GM21528 (cell line): Measurements from ENCODE around the gene ZNF543.
A peak's percentile ranks its signal among the peaks of the same experiment; 100 is the strongest.
"Not testable (repeated sequence)": the region's sequence is repeated elsewhere in the genome, so short reads cannot be mapped to it uniquely, and the experiment has no call there.

ENCODE experiments used
- ATAC-seq: cut with Tn5 transposase; IDR thresholded peaks from one replicate; pipeline ENCODE4 v1.9.1; 2021; ENCODE audit warnings: mild to moderate bottlenecking, moderate library complexity; ENCODE audit not compliant: unreplicated experiment, low FRiP score

Gene ZNF543

DNA sequence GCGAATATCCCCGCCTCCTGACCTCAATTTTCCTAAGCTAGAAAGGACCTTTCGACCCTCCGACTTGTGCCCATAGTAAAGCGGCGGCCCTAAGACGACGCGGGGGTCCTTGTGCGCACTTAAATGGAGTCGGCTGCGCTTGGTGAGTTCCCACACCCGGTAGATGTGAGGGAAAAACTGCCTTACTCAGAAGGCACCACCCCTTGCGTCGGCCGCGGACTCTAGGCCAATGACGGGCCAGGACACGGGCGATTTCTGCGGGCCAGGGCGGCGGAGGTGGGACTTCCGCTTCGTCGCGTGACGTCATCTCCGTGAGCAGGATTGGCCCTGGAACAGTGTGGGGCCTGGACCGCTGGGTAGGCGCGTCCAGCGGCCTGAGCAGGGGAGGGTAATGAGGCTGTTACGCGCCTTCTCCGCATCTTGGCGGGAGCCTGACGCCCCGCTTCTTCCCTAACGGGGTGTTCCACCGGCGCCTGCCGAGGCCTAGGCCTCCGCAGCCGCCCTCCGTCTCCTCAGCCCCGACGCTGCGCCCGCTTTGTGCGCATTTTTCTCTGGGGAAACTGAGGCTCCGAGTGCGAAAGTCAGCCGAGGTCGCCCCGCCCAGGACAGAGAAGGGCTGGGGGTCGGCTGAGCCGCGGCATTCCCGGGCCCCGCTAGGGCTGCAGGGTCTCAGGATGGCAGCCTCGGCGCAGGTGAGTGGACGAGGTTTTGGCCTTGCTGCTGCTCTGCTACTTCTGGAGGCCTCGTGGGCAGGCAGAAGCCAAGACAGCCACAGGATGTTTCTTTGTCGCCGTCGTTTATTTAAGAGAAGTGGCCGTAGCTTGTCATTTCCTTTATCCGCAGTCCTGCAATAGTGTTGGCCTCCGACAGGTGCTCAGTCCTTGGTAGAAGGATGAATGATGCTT, at the start of gene ZNF543:
ZNF543 (plus strand) TSS at position 293 of the 905 bp plus-strand sequence; CDS start at position 675, 382 bp downstream.
- peak; percentile 96 for ATAC-seq

DNA sequence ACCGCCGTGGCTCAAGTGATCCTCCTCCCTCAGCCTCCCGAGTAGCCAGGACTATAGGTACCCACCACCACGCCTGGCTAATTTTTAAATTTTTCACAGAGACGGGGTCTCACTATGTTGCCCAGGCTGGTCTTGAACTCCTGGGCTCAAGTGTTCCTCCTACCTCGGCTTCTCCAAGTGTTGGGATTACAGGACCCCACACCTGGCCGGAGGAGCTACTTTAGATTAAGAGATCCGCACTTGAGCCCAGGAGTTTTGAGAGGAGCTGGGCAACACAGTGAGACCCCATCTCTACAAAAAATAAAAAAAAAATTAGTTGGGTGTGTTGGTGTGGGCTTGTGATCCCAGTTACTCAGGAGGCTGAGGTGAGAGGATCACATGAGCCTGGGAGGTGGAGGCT, 49.0 kb upstream of the ZNF543 start:
- no peak for ATAC-seq

DNA sequence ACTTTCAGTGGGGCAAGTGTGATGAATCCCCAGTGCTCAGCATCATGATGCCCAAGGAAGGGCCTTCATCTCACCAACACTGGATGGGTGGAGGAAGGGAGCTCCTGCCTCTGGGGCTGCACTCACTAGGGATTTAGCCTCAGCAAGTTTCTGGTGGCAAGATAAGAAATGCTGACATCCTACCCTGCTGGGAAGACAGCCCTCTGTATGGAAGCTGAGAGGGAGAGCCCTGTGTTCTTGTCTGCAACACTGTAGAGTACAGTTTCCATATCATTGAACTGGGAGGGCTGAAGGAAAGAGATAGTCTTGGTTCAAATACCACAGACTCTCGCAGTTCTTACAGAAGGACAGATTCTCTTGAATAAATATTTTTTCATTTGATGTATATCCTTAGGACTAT, 47.3 kb upstream of the ZNF543 start:
- no peak for ATAC-seq

DNA sequence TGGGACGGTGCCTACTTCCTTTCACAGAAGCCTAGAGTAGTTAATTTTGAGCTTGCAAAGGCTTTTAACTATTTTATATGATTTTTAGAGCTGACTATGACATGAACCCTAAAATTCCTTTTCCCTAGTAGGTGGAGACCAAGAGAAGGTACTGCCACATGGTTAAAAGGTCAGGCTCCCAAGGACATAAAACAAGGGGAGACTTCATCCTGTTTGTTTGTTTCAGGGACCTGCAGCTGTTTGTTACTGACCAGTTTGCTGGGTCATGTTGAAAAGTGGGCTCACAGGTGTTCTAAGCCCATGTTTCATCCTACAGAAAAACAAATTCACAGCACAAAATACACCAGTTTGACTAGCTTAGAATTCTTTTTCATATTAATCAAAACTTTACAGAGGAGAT, 43.8 kb upstream of the ZNF543 start:
- ATAC-seq, result no peak

DNA sequence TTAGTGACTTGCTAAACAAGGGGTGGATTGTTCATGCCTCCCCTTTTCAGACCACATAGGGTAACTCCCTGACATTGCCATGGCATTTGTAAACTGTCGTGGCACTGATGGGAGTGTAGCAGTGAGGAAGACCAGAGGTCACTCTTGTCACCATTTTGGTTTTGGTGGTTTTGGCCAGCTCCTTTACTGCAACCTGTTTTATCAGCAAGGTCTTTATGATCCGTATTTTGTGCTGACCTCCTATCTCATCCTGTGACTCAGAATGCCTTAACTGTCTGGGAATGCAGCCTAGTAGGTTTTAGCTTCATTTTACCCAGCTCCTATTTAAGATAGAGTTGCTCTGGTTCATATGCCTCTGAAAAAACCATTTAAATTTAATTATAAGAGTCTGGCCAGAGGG, 41.8 kb upstream of the ZNF543 start:
- not testable (repeated sequence) for ATAC-seq

DNA sequence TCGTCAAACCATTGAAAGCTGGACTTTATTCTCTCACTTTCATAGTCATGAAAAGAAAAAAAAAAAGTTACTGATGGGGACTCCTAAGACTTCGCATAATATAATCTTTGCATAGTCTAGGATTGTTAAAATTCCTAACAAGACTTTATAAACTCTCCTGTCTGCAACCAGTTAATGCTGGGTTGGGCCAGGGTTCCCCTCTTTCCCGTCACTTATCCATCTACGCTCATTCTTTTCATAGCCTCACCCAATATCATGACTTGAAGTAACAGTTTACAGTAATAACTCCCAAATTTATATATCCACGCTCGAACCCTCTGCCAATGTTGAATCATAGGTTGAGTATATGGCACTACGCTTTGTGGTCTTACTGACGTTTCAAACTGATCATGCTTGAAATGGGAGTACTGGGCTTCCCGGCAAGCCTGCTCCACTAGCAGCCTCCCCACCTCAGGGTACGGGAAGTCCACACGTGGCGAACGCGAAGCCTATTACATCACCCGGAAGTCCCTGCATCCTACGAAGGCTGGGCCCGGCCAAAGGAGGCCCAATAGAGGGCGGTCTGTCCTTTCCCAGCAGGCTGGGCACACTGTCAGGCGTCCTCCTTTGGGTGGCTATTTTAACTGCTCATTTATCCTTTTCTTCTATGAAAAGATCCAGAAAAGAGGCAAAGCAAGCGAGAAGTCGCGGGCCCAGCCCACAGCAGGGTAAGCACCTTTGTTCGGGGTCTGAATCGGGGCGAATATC, 40.7 kb upstream of the ZNF543 start:
- peak; percentile 72 for ATAC-seq

DNA sequence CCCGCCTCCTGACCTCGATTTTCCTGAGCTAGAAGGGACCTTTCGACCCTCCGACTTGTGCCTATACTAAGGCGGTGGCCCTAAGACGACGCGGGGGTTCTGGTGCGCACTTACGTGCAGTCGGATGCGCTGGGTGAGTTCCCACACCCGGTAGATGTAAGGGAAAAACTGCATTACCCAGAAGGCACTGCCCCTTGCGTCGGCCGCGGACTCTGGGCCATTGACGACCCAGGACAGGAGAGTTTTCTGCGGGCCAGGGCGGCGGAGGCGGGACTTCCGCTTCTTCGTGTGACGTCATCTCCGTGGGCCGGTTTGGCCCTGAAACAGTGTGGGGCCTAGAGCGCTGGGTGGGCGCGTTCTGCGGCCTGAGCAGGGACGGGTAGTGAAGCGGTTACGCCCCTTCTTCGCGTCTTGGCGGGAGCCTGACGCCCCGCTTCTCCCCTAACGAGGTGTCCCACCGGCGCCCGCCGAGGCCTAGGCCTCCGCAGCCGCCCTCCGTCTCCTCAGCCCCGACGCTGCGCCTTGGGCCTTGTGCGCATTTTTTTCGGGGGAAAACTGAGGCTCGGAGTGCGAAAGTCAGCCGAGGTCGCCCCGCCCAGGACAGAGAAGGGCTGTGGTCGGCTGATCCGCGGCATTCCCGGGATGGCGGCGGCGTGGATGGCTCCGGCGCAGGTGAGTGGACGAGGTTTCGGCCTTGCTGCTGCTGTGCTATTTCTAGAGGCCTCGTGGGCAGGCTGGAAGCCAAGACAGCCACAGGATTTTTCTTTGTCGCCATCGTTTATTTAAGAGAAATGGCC, 39.9 kb upstream of the ZNF543 start, which contains the start of gene ZNF460:
ZNF460 (plus strand) TSS at position 321 of the 797 bp plus-strand sequence; CDS start at position 643, 322 bp downstream.
- peak; percentile 74 for ATAC-seq

DNA sequence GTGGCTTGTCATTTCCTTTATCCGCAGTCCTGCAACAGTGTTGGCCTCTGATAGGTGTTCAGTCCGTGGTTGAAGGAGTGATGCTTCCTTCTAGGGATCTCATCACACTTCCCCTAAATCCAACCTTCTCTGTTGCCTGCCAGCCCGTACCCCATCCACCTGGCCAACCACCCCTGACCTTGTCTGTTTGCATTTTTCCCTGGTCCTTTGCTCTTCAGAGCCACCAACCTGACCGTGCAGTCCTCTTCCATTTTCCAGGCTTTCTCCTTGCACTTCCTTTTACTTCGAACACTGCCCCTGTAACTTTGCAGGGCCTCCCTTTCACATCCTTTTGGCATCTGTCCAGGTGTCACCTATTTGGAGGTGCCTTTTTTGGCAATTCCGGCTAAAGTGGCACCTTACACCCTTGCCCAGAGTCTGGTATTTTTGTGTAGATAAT, 39.3 kb upstream of the ZNF543 start:
- ATAC-seq, result peak; percentile 8

DNA sequence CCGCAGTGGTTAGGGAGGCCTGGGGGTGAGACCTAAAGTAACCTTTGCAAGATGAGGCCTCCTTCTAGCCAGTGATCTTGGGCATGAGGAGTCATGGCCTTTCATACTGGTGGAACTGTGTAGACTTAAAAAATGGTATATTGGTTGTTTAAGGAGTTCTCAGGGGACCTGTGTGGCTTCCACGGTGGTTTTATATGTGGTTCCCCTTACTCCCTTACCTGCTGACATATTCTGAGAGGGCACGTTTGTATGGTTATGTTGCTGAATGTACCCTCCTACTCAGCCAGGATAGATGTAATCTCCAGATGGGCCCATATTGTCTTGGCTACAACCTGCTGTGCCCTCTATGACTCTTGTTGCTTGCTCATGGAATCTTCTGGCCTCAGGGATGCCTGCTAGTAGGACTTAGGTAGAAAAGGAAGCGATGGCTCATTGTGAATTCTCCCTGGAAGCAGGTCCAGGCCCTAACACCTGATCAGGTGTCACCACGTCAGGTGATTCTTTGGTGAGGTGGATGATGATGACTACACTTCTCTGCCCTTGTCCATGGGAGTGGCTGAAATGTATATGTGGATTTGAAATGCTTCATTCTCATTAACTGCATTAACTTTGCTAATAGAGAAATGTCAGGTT, 38.1 kb upstream of the ZNF543 start:
- no peak for ATAC-seq

DNA sequence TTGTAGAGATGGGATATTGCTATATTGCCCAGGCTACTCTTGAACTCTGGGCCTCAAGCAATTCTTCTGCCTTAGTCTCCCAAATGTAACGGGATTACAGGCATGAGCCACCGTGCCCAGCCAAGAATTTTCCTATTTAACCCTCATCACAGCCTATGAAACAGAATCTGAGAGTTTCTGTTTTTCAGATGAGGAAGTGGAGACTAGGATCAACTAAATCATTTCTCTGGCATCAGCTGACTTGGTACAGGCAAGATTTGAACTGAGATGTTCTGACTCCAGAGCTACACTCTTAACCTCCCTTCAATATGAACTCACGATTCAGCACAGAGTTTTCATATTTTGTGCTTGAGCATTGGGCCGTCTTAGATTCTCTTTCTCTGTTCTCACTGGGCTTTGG, 31.9 kb upstream of the ZNF543 start:
- no peak for ATAC-seq

DNA sequence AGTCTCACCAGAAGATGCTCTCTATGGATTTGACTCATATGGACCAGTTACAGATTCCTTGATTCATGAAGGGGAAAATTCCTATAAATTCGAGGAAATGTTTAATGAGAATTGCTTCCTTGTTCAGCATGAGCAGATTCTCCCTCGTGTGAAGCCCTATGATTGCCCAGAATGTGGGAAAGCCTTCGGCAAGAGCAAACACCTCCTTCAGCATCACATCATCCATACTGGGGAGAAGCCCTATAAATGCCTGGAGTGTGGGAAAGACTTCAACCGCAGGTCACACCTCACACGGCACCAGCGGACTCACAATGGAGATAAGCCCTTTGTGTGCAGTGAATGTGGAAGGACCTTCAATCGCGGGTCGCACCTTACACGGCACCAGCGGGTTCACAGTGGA, 29.3 kb upstream of the ZNF543 start:
- ATAC-seq, result no peak

DNA sequence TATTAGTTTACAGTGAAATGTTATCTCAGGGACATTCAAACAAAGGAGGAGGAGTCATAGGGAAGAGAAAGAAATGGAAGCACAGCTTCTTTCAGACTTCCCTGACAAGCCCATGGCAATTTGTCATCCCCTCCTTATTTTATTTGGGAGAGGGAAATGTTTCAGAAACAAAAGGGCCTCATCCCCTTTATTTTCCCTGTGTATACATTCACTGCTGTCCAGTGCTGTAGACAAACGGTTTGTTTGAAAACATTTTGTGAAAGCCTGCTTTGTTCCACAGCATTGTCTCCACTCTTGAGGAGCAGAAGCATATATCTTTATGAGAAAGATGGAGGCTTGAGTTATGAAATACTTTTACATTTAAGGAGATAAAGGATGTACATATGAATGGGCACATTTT, 27.7 kb upstream of the ZNF543 start:
- no peak for ATAC-seq

DNA sequence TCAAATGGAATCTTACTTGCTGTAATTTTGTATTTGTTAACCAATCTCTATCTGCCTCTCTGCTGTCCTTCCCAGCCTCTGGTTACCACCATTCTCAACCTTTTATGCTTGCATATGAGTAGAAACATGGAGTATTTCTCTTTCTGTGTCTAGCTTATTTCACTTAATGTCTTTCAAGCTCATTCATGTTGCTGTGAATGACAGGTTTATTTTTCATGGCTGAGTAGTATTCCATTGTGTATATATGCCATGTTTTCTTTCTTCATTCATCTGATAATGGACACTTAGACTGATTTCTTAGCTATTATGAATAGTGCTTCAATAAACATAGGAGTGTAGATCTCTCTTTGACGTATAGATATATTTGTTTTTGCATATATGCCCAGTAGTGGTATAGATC, 26.6 kb upstream of the ZNF543 start:
- ATAC-seq, result no peak

DNA sequence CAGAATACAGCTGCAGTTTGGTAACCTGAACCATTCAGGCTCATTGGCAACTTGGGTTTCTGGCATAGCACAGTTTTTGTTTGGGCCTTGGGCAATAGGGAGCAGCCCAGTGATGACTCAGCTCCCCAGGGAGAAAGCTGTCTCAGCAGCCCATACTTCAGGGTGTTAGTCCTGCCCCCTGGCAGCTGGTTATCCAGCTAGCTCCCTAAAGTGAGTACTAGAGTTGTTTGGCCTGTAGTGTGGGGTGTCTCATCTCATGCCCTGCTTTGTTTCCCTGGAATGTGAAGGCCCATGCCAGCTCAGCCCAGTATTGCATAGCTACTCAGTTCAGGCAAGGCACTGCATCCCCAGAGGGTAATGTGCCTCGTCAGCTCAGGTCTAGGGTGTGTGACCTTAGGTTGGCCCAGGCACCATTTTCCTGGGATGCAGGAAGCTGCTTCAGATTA, 18.2 kb upstream of the ZNF543 start:
- ATAC-seq, result no peak

DNA sequence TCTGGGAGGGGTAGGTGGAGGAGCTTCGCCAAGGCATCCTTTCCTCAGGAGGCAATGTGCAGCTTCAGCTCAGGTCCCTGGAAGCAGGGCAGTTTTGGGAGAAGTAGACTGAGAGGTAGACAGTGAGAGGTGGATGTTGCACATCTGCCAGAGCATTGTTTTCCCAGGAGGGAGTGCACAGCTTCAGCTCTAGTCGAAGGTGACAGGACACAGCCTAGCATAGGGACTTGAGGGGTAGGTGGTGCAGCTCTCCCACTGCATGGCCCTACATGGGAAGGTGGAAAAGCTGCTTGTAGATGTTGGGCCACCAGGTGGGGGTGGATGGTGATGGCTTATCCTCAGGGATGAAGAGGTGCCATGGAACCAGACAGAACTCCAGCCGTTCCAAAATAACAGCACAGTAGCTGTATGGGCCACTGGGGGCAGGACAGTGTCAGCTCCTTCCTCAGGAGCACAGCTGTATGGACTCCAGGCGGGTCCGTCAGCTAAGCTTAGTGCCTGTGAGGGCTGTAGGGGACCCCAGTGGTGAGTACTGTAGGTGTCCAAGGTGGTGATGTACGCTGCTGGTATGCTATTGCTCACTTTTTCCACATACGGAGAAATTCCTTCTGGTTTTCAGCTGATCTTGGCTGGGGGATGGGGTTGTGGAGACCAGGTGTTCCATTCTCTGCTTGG, 17.4 kb upstream of the ZNF543 start:
- no peak for ATAC-seq

DNA sequence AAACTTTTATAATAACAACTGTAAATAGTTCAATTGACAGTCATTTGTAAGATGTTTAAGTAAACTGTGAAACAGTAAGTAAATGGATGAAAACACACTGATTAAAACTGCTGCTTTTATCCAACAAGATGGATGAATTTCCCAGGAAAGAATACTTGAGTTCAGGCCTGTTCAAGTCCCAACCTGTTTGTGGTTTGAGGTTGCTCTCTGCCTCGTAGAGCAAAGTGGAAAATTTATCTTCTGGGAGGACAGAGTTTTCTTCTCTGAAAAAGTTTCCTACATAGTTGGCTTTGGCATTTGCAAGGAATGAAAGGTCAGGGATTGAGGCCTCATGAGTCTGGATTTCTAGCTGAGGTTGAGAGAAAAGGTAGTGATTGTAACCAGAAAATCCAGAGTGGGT, 15.2 kb upstream of the ZNF543 start:
- no peak for ATAC-seq

DNA sequence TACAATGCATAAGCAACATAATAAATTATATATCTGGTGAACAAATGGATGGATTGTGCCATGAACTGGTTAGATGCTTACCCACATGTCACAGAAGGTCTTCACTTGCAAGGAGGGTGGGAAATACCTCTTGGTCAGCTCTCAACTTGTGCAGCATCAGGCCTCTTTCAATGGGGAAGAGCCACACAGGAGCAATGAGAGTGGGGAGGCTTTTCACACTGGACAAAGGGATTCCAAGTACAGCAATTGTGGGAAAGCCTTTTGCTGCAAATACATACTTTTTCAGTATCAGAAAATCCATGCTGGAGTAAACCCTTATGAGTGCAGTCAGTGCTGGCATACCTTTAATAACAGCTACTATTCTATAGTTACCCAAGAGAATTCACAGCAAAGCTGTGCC, 11.8 kb upstream of the ZNF543 start:
- ATAC-seq, result no peak

DNA sequence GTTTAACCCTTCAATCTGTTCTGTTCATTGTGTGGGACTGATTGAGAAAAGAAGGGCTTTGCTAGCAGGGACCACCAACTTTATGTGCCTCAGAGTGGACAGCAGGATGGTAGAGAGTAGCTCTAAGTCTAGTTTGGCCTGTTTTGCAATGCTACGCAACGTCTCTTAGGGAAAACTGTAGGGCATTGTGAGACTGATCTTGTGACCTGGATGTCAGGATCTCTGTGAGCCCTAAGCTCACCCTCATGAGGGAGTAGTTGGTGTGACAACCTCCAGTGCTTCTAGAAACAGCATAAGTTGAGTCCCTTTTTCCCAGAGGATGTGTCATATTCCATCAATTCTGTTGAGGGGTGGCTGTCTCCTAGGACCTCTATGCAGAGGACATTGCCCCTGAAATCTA, 9.5 kb upstream of the ZNF543 start:
- no peak for ATAC-seq

DNA sequence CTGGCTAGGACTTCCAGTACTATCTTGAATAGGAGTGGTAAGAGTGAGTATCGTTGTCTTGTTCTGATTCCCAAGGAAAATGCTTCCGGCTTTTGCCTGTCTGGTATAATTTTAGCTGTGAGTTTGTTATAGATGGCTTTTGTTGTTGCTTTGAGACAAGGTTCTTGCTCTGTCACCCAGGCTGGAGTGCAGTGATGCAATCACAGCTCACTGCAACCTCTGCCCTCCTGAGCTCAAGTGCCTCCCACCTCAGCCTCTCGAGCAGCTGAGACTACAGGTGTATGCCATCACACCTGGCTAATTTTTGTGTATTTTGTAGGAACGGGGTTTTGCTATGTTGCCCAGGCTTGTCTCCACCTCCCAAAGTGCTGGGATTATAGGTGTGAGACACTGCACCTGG, 6.1 kb upstream of the ZNF543 start:
- ATAC-seq, result no peak

DNA sequence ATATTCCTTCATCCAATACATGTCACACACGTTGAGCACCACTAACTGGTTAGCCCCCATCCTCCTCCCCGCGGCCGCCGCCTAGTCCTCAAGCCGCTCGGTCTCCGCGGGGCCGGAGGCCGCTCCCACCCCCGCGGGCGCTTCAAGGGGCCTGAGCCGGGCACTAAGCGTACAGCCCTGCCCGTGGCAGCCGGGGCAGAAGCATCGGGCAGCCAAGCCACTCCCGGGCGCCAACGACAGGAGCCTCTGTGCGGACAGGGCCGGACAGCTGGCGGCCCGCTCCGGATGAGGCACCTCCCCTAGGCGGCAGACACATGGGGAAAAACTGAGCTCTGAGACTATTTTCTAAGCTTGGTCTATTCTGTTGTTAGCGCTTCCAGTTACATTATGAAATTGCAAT, 2.8 kb upstream of the ZNF543 start:
- ATAC-seq, result no peak
